GM12878 (cell line): ENCODE measurements around the gene EMC1. TPM values are rescaled to one million over a fixed set of nuclear protein-coding genes. Genes with fewer than 3 reads are reported as not detected.

Source experiments
- ATAC-seq: fragments of 200-7000 bp; cut with Tn5 transposase; 3 replicates; pipeline ENCODE4 v1.9.1; 2020; ENCODE audit warnings: mild to moderate bottlenecking, moderate library complexity
- BruUV-seq: library from RNA; stranded (reverse); fragments of 400-500 nt; replicated peaks from 2 replicates; lab custom pipeline; 2021; lab: Mats Ljungman, UMichigan
- CTCF ChIA-PET: fragments of 300-600 bp; sonication (Branson Sonifier 250); formaldehyde crosslinking; extraction: SDS; loops from one replicate; lab custom pipeline; 2021; ENCODE audit warnings: inconsistent platforms; lab: Yijun Ruan, JAX
- POLR2A ChIA-PET: fragments of 350-600 bp; formaldehyde crosslinking; extraction: SDS; loops from one replicate; lab custom pipeline; 2021; ENCODE audit warnings: inconsistent platforms; lab: Charles Lee
- RAD21 ChIA-PET: fragments of 300-600 bp; sonication (Branson Sonifier 250); formaldehyde crosslinking; loops from one replicate; lab custom pipeline; 2023; ENCODE audit warnings: antibody characterized with exemption; ENCODE audit not compliant: unreplicated experiment; lab: Charles Lee
- SMC1A ChIA-PET: fragments of 300-600 bp; sonication (Branson Sonifier 250); formaldehyde crosslinking; loops from one replicate; lab custom pipeline; 2023; ENCODE audit not compliant: unreplicated experiment, uncharacterized antibody; lab: Charles Lee
- DNase-seq: peaks from one replicate; pipeline ENCODE4 v3.0.0-alpha.2; 2011; ENCODE audit warnings: low read depth, low spot score
- FAIRE-seq: peaks from 3 replicates; lab custom pipeline; 2011; peaks lifted over from hg19 to GRCh38; lab: Jason Lieb, UNC
- H2AFZ ChIP-seq: 2 replicates; pipeline ENCODE4 v1.6.0; 2011; ENCODE audit warnings: low read depth, low read length, control low read depth; ENCODE audit not compliant: control insufficient read depth
- H3K27ac ChIP-seq: 2 replicates; pipeline ENCODE4 v1.5.1; 2011; ENCODE audit warnings: control low read depth; ENCODE audit not compliant: control insufficient read depth, insufficient read depth
- H3K27me3 ChIP-seq, 2 experiments: replicated peaks in 1 of 2; 2 replicates each; pipeline versions ENCODE4 v1.6.0 to v1.6.1; 2011; ENCODE audit warnings: low read length in 1 of 2; ENCODE audit not compliant: control insufficient read depth in 2 of 2, insufficient read depth in 2 of 2
- H3K36me3 ChIP-seq, 2 experiments: 2 replicates each; pipeline ENCODE4 v1.5.1; 2011; ENCODE audit warnings: low read length in 1 of 2; ENCODE audit not compliant: control insufficient read depth in 2 of 2, insufficient read depth in 2 of 2
- H3K4me1 ChIP-seq: 2 replicates; pipeline ENCODE4 v1.6.1; 2011; ENCODE audit warnings: mild to moderate bottlenecking, low read length, moderate library complexity, mixed read lengths; ENCODE audit not compliant: control insufficient read depth, insufficient read depth
- H3K4me2 ChIP-seq: 2 replicates; pipeline ENCODE4 v1.6.0; 2011; ENCODE audit warnings: control low read depth; ENCODE audit not compliant: control insufficient read depth, insufficient read depth
- H3K4me3 ChIP-seq: fragments of 200-600 bp; sonication (generic); 2 replicates; pipeline ENCODE4 v1.5.1; 2016
- H3K79me2 ChIP-seq: 2 replicates; pipeline ENCODE4 v1.6.0; 2011; ENCODE audit warnings: low read length; ENCODE audit not compliant: control insufficient read depth, insufficient read depth
- H3K9ac ChIP-seq: 2 replicates; pipeline ENCODE4 v1.8.0; 2011; ENCODE audit warnings: low read length, control low read depth, mixed read lengths; ENCODE audit not compliant: control insufficient read depth, insufficient read depth
- H3K9me3 ChIP-seq: replicated peaks from 3 replicates; pipeline ENCODE4 v1.5.1; 2011; ENCODE audit warnings: mild to moderate bottlenecking, low read length; ENCODE audit not compliant: control insufficient read depth, insufficient read depth
- H4K20me1 ChIP-seq: 2 replicates; pipeline ENCODE4 v1.6.0; 2011; ENCODE audit not compliant: control insufficient read depth, insufficient read depth
- CBFB ChIP-seq: IDR thresholded peaks from 2 replicates; pipeline ENCODE4 v1.6.1; 2016; ENCODE audit warnings: antibody characterized with exemption, low read depth
- CBX5 ChIP-seq: sonication (generic); IDR thresholded peaks from 2 replicates; pipeline ENCODE4 v1.6.1; 2016; ENCODE audit warnings: low read depth, moderate library complexity, mild to moderate bottlenecking, inconsistent platforms
- JUNB ChIP-seq: IDR thresholded peaks from 2 replicates; pipeline ENCODE4 v1.6.1; 2016; ENCODE audit warnings: antibody characterized with exemption, mild to moderate bottlenecking
- NFIC ChIP-seq: IDR thresholded peaks from 2 replicates; pipeline ENCODE4 v1.6.1; 2012; ENCODE audit warnings: low read depth, mild to moderate bottlenecking, inconsistent platforms, low read length, moderate library complexity
- NFXL1 ChIP-seq: fragments of 450-650 bp; IDR thresholded peaks from 2 replicates; pipeline ENCODE4 v1.6.1; 2017; ENCODE audit warnings: antibody characterized with exemption, mild to moderate bottlenecking, borderline replicate concordance
- RAD21 ChIP-seq: IDR thresholded peaks from 2 replicates; pipeline ENCODE4 v1.6.1; 2011; ENCODE audit warnings: mild to moderate bottlenecking, low read depth, low read length, moderate library complexity; ENCODE audit not compliant: insufficient read depth
- WGBS: methylation state at CpG from one replicate; pipeline ENCODE4 v1.1.6; 2016; ENCODE audit warnings: low lambda C conversion rate; ENCODE audit not compliant: insufficient replicate concordance, insufficient coverage; ENCODE audit errors: missing lambda C conversion rate; 5-methylcytosine and 5-hydroxymethylcytosine counted together
- in situ Hi-C: fragments of 300-500 bp; cut with MboI; formaldehyde crosslinking; loops from 9 replicates; pipeline ENCODE4 v1.14.3; 2018; ENCODE audit warnings: mixed read lengths
- intact Hi-C: fragments of 100-400 bp; cut with micrococcal nuclease; formaldehyde crosslinking; loops from one replicate; pipeline ENCODE4 v1.14.2; 2022; ENCODE audit not compliant: unreplicated experiment
- polyA plus RNA-seq, 11 experiments: library from polyadenylated mRNA; depleted of rRNA in 4 of 11; unstranded in 6 of 11; stranded (reverse) in 5 of 11; fragments of >200 nt; fragmentation: Nextera tagmentation in 4 of 11; fragmentation: Illumina TruSeq in 1 of 11; extraction: Ambion mirVana in 4 of 11; extraction: Trizol in 1 of 11; gene quantifications; 1 replicate in 1 of 11; 2 replicates in 10 of 11; pipeline versions ENCODE4 v1.2.1 to v1.2.3, GENCODE V29; 2011 to 2016; ENCODE audit warnings: inconsistent platforms in 2 of 11, missing spikeins in 2 of 11, low read depth in 1 of 11
- total RNA-seq, 4 experiments: library from RNA; depleted of rRNA in 3 of 4; stranded (reverse); fragments of >200 nt in 3 of 4; fragmentation: Illumina TruSeq in 1 of 4; extraction: Trizol in 1 of 4; gene quantifications; 2 replicates each; pipeline versions ENCODE4 v1.2.1 to v1.2.3, GENCODE V29; 2013 to 2021
- TF ChIP-seq, protein P1 (sequence below): IDR thresholded peaks from 2 replicates; pipeline ENCODE4 v1.6.1; 2012; ENCODE audit warnings: mild to moderate bottlenecking, low read depth, low read length
- TF ChIP-seq, protein P2 (sequence below): fragments of 450-650 bp; formaldehyde crosslinking; IDR thresholded peaks from 2 replicates; pipeline ENCODE4 v1.4.0; 2020; ENCODE audit warnings: mild to moderate bottlenecking, moderate library complexity
- TF ChIP-seq, protein P3 (sequence below): fragments of 450-650 bp; IDR thresholded peaks from 2 replicates; pipeline ENCODE4 v1.6.1; 2018; ENCODE audit warnings: mild to moderate bottlenecking, low read depth, moderate library complexity; ENCODE audit not compliant: partially characterized antibody

The EMC1 gene
- total and polyA plus RNA-seq, 10 of the 15 experiments (the other 5 are each of a cell fraction or from before 2014, with no cell fraction given): 12.2 to 43.6 (median 20.6) TPM

DNA sequence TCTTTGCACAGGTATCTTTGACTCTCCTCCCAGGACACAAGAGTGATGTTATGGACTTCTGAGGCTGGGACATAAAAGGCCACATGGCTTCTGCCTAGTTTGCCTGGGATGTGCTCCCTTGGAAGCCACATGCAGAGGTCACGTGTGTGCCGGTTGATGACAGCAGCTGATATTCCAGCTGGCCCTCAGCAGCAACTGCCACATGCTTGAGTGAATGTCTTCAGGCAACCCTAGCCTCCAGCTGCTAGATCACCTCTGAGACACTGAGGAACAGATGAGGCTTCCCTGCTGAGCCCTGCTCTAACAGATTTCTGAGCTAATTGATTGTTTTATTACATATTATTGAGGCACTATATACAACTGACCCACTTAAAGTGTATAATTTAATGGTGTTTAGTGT is 48.9 kb upstream of the EMC1 start (continued):
- TF ChIP-seq, protein P1, sequence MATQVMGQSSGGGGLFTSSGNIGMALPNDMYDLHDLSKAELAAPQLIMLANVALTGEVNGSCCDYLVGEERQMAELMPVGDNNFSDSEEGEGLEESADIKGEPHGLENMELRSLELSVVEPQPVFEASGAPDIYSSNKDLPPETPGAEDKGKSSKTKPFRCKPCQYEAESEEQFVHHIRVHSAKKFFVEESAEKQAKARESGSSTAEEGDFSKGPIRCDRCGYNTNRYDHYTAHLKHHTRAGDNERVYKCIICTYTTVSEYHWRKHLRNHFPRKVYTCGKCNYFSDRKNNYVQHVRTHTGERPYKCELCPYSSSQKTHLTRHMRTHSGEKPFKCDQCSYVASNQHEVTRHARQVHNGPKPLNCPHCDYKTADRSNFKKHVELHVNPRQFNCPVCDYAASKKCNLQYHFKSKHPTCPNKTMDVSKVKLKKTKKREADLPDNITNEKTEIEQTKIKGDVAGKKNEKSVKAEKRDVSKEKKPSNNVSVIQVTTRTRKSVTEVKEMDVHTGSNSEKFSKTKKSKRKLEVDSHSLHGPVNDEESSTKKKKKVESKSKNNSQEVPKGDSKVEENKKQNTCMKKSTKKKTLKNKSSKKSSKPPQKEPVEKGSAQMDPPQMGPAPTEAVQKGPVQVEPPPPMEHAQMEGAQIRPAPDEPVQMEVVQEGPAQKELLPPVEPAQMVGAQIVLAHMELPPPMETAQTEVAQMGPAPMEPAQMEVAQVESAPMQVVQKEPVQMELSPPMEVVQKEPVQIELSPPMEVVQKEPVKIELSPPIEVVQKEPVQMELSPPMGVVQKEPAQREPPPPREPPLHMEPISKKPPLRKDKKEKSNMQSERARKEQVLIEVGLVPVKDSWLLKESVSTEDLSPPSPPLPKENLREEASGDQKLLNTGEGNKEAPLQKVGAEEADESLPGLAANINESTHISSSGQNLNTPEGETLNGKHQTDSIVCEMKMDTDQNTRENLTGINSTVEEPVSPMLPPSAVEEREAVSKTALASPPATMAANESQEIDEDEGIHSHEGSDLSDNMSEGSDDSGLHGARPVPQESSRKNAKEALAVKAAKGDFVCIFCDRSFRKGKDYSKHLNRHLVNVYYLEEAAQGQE: no peak
- TF ChIP-seq RAD21: no peak

DNA sequence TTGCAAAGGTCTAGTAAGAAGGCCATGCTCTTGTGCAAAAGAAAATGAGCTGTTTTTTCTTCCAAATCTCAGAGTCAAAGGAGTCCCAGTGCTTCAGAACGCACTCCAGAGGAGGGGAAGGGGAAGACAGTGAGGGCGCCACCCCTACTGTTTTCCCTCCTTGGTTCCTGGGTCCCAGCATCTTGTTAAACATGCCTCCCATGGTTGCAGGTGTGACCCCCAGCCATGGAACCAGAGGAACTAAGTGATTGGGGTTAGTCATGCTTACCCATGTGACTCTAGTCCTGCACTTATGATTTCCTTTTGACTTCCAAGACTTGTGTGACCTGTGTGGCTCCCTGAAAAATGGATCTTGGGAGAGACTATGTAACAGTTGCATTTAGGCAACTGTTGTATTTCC is 43.3 kb upstream of the EMC1 start:
- FAIRE-seq: no peak

More for the DNA sequence above, 43.3 kb upstream of the EMC1 start:
- in situ Hi-C loops: no loop called here
- BruUV-seq: no TSS peak
- intact Hi-C loops: no loop called here
- POLR2A ChIA-PET: no interaction called here
- no peak overlapping the region for H2AFZ ChIP-seq
- H3K36me3 ChIP-seq: no peaks in the 10 kb centered on the region
- H3K4me2 ChIP-seq: no peak overlapping the region
- peaks cover 13% of the 10 kb centered on the region for H3K9me3 ChIP-seq
- SMC1A ChIA-PET: no interaction called here
- no peaks in the 10 kb centered on the region for H3K27me3 ChIP-seq
- no peak overlapping the region for H3K4me3 ChIP-seq
- CTCF ChIA-PET: no interaction called here
- H3K27ac ChIP-seq: no peak overlapping the region
- no peak for ATAC-seq
- H3K9ac ChIP-seq: no peak overlapping the region
- 81% methylated on average over 2 of the region's 2 CpGs for WGBS
- H3K4me1 ChIP-seq: no peaks in the 10 kb centered on the region
- TF ChIP-seq CBX5: peak; percentile 57; the same call in 1 of the 2 replicates
- TF ChIP-seq CBFB: no peak
- no peak for TF ChIP-seq JUNB
- TF ChIP-seq, protein P2, sequence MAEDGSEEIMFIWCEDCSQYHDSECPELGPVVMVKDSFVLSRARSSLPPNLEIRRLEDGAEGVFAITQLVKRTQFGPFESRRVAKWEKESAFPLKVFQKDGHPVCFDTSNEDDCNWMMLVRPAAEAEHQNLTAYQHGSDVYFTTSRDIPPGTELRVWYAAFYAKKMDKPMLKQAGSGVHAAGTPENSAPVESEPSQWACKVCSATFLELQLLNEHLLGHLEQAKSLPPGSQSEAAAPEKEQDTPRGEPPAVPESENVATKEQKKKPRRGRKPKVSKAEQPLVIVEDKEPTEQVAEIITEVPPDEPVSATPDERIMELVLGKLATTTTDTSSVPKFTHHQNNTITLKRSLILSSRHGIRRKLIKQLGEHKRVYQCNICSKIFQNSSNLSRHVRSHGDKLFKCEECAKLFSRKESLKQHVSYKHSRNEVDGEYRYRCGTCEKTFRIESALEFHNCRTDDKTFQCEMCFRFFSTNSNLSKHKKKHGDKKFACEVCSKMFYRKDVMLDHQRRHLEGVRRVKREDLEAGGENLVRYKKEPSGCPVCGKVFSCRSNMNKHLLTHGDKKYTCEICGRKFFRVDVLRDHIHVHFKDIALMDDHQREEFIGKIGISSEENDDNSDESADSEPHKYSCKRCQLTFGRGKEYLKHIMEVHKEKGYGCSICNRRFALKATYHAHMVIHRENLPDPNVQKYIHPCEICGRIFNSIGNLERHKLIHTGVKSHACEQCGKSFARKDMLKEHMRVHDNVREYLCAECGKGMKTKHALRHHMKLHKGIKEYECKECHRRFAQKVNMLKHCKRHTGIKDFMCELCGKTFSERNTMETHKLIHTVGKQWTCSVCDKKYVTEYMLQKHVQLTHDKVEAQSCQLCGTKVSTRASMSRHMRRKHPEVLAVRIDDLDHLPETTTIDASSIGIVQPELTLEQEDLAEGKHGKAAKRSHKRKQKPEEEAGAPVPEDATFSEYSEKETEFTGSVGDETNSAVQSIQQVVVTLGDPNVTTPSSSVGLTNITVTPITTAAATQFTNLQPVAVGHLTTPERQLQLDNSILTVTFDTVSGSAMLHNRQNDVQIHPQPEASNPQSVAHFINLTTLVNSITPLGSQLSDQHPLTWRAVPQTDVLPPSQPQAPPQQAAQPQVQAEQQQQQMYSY (CRISPR knock-in tag): no peak
- TF ChIP-seq NFIC: no peak
- TF ChIP-seq NFXL1: no peak
- TF ChIP-seq, protein P3, sequence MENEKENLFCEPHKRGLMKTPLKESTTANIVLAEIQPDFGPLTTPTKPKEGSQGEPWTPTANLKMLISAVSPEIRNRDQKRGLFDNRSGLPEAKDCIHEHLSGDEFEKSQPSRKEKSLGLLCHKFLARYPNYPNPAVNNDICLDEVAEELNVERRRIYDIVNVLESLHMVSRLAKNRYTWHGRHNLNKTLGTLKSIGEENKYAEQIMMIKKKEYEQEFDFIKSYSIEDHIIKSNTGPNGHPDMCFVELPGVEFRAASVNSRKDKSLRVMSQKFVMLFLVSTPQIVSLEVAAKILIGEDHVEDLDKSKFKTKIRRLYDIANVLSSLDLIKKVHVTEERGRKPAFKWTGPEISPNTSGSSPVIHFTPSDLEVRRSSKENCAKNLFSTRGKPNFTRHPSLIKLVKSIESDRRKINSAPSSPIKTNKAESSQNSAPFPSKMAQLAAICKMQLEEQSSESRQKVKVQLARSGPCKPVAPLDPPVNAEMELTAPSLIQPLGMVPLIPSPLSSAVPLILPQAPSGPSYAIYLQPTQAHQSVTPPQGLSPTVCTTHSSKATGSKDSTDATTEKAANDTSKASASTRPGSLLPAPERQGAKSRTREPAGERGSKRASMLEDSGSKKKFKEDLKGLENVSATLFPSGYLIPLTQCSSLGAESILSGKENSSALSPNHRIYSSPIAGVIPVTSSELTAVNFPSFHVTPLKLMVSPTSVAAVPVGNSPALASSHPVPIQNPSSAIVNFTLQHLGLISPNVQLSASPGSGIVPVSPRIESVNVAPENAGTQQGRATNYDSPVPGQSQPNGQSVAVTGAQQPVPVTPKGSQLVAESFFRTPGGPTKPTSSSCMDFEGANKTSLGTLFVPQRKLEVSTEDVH: no peak
- TF ChIP-seq, all 136 proteins: peak for 1
- Histone ChIP-seq H4K20me1 (no peaks in the 10 kb centered on the region), H3K79me2 (no peaks in the 10 kb centered on the region)
- RAD21 ChIA-PET: no interaction called here
- DNase-seq: no peak
